ENCODE measurements around the gene MYRF.

GRCh38 chr11:61704838-61705237 lies 47.6 kb upstream of the MYRF start:
- TF ChIP-seq CTCF (IDR thresholded peaks at IDR 0.05) (no peak), POLR2A (IDR thresholded peaks at IDR 0.05) (no peak)
